ENCODE measurements around the gene MTX1.
A peak's percentile ranks its signal among the peaks of the same experiment; 100 is the strongest.

MTX1 gene

GRCh38 chr1:155174324-155175280 is 33.9 kb upstream of the MTX1 start:
- DNase-seq: no peak

GRCh38 chr1:155175281-155175926 is 33.1 kb upstream of the MTX1 start:
- DNase-seq: no peak

- no peak for DNase-seq
Observed at GRCh38 chr1:155175927-155176371, 32.5 kb upstream of the MTX1 start.

- DNase-seq: peak; percentile 21
Observed at GRCh38 chr1:155176544-155177071, 31.9 kb upstream of the MTX1 start.

- no peak for DNase-seq
Observed at GRCh38 chr1:155177192-155177917, 31.1 kb upstream of the MTX1 start.

GRCh38 chr1:155177918-155178281 is 30.6 kb upstream of the MTX1 start:
- no peak for DNase-seq

GRCh38 chr1:155178441-155179111 is 29.9 kb upstream of the MTX1 start:
- DNase-seq: no peak

- no peak for DNase-seq
Observed at GRCh38 chr1:155179112-155180031, 29.1 kb upstream of the MTX1 start.

- DNase-seq: no peak
Observed at GRCh38 chr1:155181371-155182051, 27.0 kb upstream of the MTX1 start.

- no peak for DNase-seq
Observed at GRCh38 chr1:155182052-155182550, 26.4 kb upstream of the MTX1 start.

GRCh38 chr1:155183775-155184221 is 24.7 kb upstream of the MTX1 start:
- no peak for DNase-seq

- DNase-seq: no peak
Observed at GRCh38 chr1:155184351-155184811, 24.1 kb upstream of the MTX1 start.

GRCh38 chr1:155184835-155185782 is 23.4 kb upstream of the MTX1 start:
- no peak for DNase-seq

- no peak for DNase-seq
Observed at GRCh38 chr1:155185783-155186066, 22.8 kb upstream of the MTX1 start.

- no peak for DNase-seq
Observed at GRCh38 chr1:155186067-155186793, 22.3 kb upstream of the MTX1 start.

GRCh38 chr1:155186794-155187455 is 21.6 kb upstream of the MTX1 start:
- no peak for DNase-seq

- DNase-seq: no peak
Observed at GRCh38 chr1:155187456-155187891, 21.0 kb upstream of the MTX1 start.

- no peak for DNase-seq
Observed at GRCh38 chr1:155188268-155188667, 20.2 kb upstream of the MTX1 start.
